Prostate gland (tissue), 2 donors: ENCODE results near the gene C2orf42. TPM values are rescaled to one million over a fixed set of nuclear protein-coding genes. Genes with fewer than 3 reads are reported as not detected.

Experiments
- DNase-seq: peaks from one replicate; pipeline ENCODE4 v3.0.0-alpha.2; 2019; ENCODE audit warnings: low spot score
- H3K27ac ChIP-seq, 2 donors: fragments of 200-600 bp; sonication (generic); 2 replicates each; pipeline ENCODE4 v1.5.1; 2017 to 2019
- H3K27me3 ChIP-seq: fragments of 200-600 bp; sonication (generic); replicated peaks from 2 replicates; pipeline ENCODE4 v1.5.1; 2019; ENCODE audit not compliant: insufficient read depth
- H3K36me3 ChIP-seq, 2 donors: fragments of 200-600 bp; sonication (generic); 1 replicate in 1 of 2; 2 replicates in 1 of 2; pipeline versions ENCODE4 v1.5.1 to v1.8.1; 2017 to 2019
- H3K4me1 ChIP-seq: fragments of 200-600 bp; sonication (generic); replicated peaks from 2 replicates; pipeline ENCODE4 v1.5.1; 2019
- H3K4me3 ChIP-seq, 2 donors: fragments of 200-600 bp; sonication (generic); 2 replicates each; pipeline ENCODE4 v1.5.1; 2017 to 2019
- H3K9me3 ChIP-seq: fragments of 200-600 bp; sonication (generic); 2 replicates; pipeline ENCODE4 v1.5.1; 2017
- POLR2A ChIP-seq: fragments of 450-650 bp; IDR thresholded peaks from one replicate; pipeline ENCODE4 v1.6.1; 2016; ENCODE audit warnings: antibody characterized with exemption, mild to moderate bottlenecking
- POLR2AphosphoS5 ChIP-seq: sonication (generic); formaldehyde crosslinking; IDR thresholded peaks from one replicate; pipeline ENCODE4 v1.6.1; 2017; ENCODE audit warnings: antibody characterized with exemption
- WGBS: methylation state at CpG from one replicate; pipeline ENCODE4 v1.1.5; 2018; 5-methylcytosine and 5-hydroxymethylcytosine counted together
- intact Hi-C: fragments of 100-400 bp; cut with DNase I; formaldehyde crosslinking; loops from one replicate; pipeline ENCODE4 v1.14.2; 2022
- total RNA-seq, 2 donors: library from RNA; depleted of rRNA; stranded (reverse); fragments of >200 nt; gene quantifications; one replicate each; pipeline ENCODE4 v1.1.0, GENCODE V29; 2016
- TF ChIP-seq, protein P1 (sequence below), 4 experiments: fragments of 200-600 bp in 2 of 4; fragments of 450-650 bp in 2 of 4; sonication (generic) in 2 of 4; IDR thresholded peaks; 1 replicate in 3 of 4; 2 replicates in 1 of 4; pipeline ENCODE4 v1.5.1; 2016 to 2019; ENCODE audit warnings: antibody characterized with exemption in 4 of 4, mild to moderate bottlenecking in 2 of 4, moderate library complexity in 2 of 4

The C2orf42 gene
- total RNA-seq, 2 donors from 2014 or later, result 23.6 to 27.9 TPM

DNA sequence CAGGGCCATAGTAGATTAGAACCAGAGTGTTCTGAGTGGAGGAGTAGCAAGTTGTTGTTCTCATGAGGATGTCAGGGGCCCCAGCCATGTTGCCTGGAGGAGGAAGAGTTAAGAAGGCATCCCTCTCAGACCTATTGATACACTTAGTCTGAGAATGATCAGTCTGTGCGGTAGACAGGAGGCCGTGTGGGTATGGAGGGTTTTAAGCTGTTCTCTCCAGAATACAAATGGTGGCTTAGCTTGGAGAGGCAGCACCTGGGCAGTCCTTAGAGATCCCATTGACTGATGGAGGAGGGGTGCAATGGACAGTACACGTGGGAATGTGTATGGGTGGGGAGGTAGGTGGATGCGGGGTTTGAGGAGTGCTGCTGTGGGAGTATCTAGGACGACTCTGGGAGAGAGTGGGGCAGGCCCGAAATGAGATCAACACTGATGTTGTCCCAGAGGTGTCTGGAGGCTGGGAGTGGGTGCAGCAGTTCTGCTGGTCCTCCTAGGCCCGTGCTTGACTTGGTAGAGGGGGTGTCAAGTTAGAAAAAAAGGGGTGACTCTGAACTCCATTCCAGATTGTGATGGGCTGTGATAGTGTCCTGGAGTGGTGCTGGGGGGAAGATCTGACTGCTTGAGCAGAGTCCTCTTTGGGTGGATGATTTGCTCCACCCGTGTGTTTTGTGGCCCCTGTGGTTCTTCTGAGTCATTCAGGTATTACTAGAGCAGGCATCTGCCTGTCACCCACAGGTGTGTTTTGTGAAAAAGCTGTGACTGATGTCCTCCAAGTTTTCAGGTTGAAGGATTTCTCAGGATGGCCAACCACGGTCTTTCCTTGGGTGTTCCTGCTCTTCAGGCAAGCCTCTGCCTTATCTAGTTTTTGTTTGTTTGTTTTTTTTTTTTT lies 44.7 kb downstream of the C2orf42 start:
- TF ChIP-seq POLR2A, result no peak
- TF ChIP-seq, protein P1, sequence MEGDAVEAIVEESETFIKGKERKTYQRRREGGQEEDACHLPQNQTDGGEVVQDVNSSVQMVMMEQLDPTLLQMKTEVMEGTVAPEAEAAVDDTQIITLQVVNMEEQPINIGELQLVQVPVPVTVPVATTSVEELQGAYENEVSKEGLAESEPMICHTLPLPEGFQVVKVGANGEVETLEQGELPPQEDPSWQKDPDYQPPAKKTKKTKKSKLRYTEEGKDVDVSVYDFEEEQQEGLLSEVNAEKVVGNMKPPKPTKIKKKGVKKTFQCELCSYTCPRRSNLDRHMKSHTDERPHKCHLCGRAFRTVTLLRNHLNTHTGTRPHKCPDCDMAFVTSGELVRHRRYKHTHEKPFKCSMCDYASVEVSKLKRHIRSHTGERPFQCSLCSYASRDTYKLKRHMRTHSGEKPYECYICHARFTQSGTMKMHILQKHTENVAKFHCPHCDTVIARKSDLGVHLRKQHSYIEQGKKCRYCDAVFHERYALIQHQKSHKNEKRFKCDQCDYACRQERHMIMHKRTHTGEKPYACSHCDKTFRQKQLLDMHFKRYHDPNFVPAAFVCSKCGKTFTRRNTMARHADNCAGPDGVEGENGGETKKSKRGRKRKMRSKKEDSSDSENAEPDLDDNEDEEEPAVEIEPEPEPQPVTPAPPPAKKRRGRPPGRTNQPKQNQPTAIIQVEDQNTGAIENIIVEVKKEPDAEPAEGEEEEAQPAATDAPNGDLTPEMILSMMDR (IDR thresholded peaks at IDR 0.05), result no peak
- TF ChIP-seq POLR2AphosphoS5, result no peak
- no peaks in the 10 kb centered on the region for H3K27me3 ChIP-seq
- H3K9me3 ChIP-seq, result no peaks in the 10 kb centered on the region
- no peak overlapping the region for H3K4me3 ChIP-seq
- H3K27ac ChIP-seq, result no peak overlapping the region
- H3K36me3 ChIP-seq, result no peaks in the 10 kb centered on the region
- intact Hi-C loops, result loop anchor here (10.0 kb wide), 1 partner anchor 421 kb away; no protein-coding TSS in a partner anchor
- no peaks in the 10 kb centered on the region for H3K4me1 ChIP-seq
- DNase-seq, result no peak
- 73% methylated on average over 9 of the region's 9 CpGs for WGBS

DNA sequence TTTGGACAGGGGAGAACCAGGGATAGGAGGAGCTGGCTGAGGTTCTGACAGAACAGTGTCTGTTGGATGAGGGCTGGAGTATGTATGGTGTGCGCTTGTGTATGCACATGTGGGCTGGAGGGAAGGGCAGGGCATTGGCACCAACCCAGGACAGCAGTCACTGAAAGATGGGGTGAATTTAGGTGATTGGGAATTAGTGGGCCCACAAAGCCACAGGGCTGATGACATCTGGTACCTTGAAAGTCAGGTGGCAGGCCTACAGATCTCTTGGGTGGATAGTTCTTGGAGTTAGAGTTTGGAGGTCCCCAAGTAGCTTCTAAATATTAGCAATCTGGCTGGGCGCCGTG lies 45.7 kb downstream of the C2orf42 start:
- intact Hi-C loops, result loop anchor here (10.0 kb wide), 1 partner anchor 420 kb away; no protein-coding TSS in a partner anchor
- Histone ChIP-seq H3K36me3 (no peaks in the 10 kb centered on the region), H3K27ac (no peak overlapping the region), H3K4me1 (no peaks in the 10 kb centered on the region), H3K9me3 (no peaks in the 10 kb centered on the region), H3K4me3 (no peak overlapping the region), H3K27me3 (no peaks in the 10 kb centered on the region)
- no peak for DNase-seq
- no peak for TF ChIP-seq POLR2AphosphoS5
- TF ChIP-seq, protein P1 (IDR thresholded peaks at IDR 0.05), result no peak
- no peak for TF ChIP-seq POLR2A
- WGBS, result 92% methylated on average over 3 of the region's 3 CpGs

DNA sequence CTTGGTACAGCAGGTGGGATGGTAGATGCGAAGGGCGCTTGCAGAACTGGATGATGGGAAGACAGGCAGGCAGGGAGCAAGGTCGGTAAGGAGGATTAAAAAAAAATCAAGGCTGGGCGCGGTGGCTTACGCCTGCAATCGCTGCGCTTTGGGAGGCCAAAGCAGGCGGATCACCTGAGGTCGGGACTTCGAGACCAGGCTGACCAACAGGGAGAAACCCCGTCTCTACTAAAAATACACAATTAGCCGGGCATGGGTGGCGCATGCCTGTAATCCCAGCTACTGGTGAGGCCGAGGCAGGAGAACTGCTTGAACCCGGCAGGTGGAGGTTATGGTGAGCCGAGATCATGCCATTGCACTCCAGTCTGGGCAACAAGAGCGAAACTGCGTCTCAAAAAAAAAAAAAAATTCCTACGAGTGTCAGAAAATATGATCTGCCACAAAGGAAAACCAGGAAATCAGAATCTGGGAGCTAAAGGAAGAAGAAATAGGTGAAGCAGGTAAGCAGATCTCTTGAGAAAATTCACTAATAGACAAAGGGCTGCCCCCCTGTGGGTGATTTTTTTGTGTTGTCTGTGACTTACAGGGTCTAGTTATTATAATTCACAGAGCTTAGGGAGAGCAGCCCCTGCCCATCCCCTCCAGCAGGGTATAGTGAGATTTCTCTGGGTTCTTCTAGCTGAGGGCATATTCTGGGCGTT lies 46.2 kb downstream of the C2orf42 start:
- Histone ChIP-seq H3K4me1 (no peaks in the 10 kb centered on the region), H3K36me3 (no peaks in the 10 kb centered on the region), H3K4me3 (no peak overlapping the region), H3K27ac (no peak overlapping the region), H3K9me3 (no peaks in the 10 kb centered on the region), H3K27me3 (no peaks in the 10 kb centered on the region)
- no peak for DNase-seq
- TF ChIP-seq POLR2AphosphoS5 (no peak), POLR2A (no peak)
- TF ChIP-seq, protein P1 (IDR thresholded peaks at IDR 0.05), result no peak
- 93% methylated on average over 21 of the region's 21 CpGs for WGBS
- intact Hi-C loops, result loop anchor here (10.0 kb wide), 1 partner anchor 420 kb away; no protein-coding TSS in a partner anchor

DNA sequence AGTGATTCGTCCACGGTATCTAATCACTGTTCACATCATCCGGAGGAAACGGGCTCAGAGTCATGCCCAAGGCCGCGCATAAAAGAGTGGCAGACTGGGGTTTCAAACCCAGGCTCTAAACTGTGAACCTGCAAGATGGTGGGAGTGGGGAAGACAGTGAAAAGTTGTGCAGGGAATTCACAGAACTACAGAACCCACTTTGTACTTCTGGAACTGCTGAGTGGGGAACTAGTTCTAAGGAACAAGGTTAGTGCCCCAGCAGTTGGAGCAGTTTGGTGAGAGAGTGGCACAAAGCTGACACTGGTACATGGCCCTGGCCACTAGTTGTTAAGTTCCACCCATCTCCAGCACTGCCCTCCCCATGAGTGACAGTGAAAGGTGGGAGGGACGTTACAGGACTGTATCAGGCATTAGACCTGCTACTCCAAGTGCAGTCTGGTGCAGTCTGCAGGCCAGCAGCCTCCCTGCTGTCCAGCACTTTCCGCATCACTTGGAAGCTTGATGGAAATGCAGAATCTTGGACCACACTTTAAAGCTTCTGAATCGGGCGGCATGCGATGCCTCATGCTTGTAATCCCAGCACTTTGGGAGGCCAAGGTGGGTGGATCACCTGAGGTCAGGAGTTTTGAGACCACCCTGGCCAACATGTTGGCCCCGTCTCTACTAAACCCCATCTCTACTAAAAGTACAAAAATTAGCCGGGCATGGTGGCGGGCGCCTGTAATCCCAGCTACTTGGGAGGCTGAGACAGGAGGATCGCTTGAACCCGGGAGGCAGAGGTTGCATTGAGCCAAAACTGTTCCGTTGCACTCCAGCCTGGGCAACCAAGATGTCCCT lies 47.3 kb downstream of the C2orf42 start:
- no peaks in the 10 kb centered on the region for H3K27me3 ChIP-seq
- WGBS, result 58% methylated on average over 18 of the region's 18 CpGs
- DNase-seq, result peak; percentile 65

More for the DNA sequence above, 47.3 kb downstream of the C2orf42 start:
- Histone ChIP-seq H3K36me3 (no peaks in the 10 kb centered on the region), H3K4me3 (peak overlapping the region; percentile 33 to 38), H3K4me1 (no peaks in the 10 kb centered on the region), H3K9me3 (no peaks in the 10 kb centered on the region), H3K27ac (peak overlapping the region; percentile 98 to 100)
- intact Hi-C loops, result loop anchor here (10.0 kb wide), 1 partner anchor 419 kb away; no protein-coding TSS in a partner anchor
- TF ChIP-seq POLR2AphosphoS5, result peak; percentile 38
- TF ChIP-seq POLR2A, result peak; percentile 72
- TF ChIP-seq, protein P1 (IDR thresholded peaks at IDR 0.05), result no peak
